Measurements from ENCODE around the gene KIF5A. TPM values are rescaled to one million over a fixed set of nuclear protein-coding genes. Genes with fewer than 3 reads are reported as not detected.

Gene KIF5A
- total and polyA plus RNA-seq, 2 of the 13 experiments (the other 11 are each of a cell fraction or from before 2014, with no cell fraction given), result 1.6 to 11.9 TPM

GRCh38 chr12:57632073-57632957 is 82.5 kb downstream of the KIF5A start (continued):
- peak; percentile 92 for TF ChIP-seq NFE2 (CRISPR knock-in tag; IDR thresholded peaks at IDR 0.05)
- TF ChIP-seq ELF1 (CRISPR knock-in tag; IDR thresholded peaks at IDR 0.05), result no peak
- no peak for TF ChIP-seq ZNF530 (CRISPR knock-in tag; IDR thresholded peaks at IDR 0.05; ENCODE audit: low read depth)
- TF ChIP-seq FOXA1 (IDR thresholded peaks at IDR 0.05), result no peak
- TF ChIP-seq FOXA1 (CRISPR knock-in tag; IDR thresholded peaks at IDR 0.05), result no peak
- TF ChIP-seq ARNT (IDR thresholded peaks at IDR 0.05), result no peak
- no peak for TF ChIP-seq ZNF704 (CRISPR knock-in tag; IDR thresholded peaks at IDR 0.05; ENCODE audit: borderline replicate concordance)
- TF ChIP-seq HBP1 (CRISPR knock-in tag; IDR thresholded peaks at IDR 0.05; ENCODE audit: low read depth), result no peak
- TF ChIP-seq ZNF792 (CRISPR knock-in tag; IDR thresholded peaks at IDR 0.05), result no peak
- TF ChIP-seq HDAC6 (IDR thresholded peaks at IDR 0.05; ENCODE audit: low read depth, low read length), result no peak
- TF ChIP-seq HOXA7 (CRISPR knock-in tag; IDR thresholded peaks at IDR 0.05), result no peak
- no peak for TF ChIP-seq LCORL (IDR thresholded peaks at IDR 0.05)
- TF ChIP-seq LCORL (CRISPR knock-in tag; IDR thresholded peaks at IDR 0.05), result no peak
- no peak for TF ChIP-seq ATF7-NPFF (CRISPR knock-in tag; IDR thresholded peaks at IDR 0.05; ENCODE audit: low read depth)
- TF ChIP-seq ZFAT (CRISPR knock-in tag; conservative IDR thresholded peaks at IDR 0.05), result no peak
- no peak for TF ChIP-seq TBL1XR1 (IDR thresholded peaks at IDR 0.05; ENCODE audit: borderline replicate concordance, low read length, partially characterized antibody)
- TF ChIP-seq ZNF883 (CRISPR knock-in tag; IDR thresholded peaks at IDR 0.05; ENCODE audit: not compliant biosample characterization), result peak; percentile 50
- TF ChIP-seq NFE2L2 (IDR thresholded peaks at IDR 0.05; ENCODE audit: low read length), result peak; percentile 44; the same call in 1 of the 2 replicates
- no peak for TF ChIP-seq HOXA9 (CRISPR knock-in tag; IDR thresholded peaks at IDR 0.05; ENCODE audit: borderline replicate concordance)
- TF ChIP-seq ZBTB7B (CRISPR knock-in tag; IDR thresholded peaks at IDR 0.05), result 0 out of 2 replicates have a peak, but pooled peaks have one; percentile 36
- no peak for TF ChIP-seq IRX3 (CRISPR knock-in tag; IDR thresholded peaks at IDR 0.05; ENCODE audit: borderline replicate concordance, low read depth)
- no peak for TF ChIP-seq FUBP1 (CRISPR knock-in tag; IDR thresholded peaks at IDR 0.05; ENCODE audit: borderline replicate concordance)
- no peak for TF ChIP-seq KDM1A (CRISPR knock-in tag; IDR thresholded peaks at IDR 0.05)
- no peak for TF ChIP-seq ATF6 (CRISPR knock-in tag; conservative IDR thresholded peaks at IDR 0.05)
- no peak for TF ChIP-seq REXO4 (CRISPR knock-in tag; IDR thresholded peaks at IDR 0.05; ENCODE audit: borderline replicate concordance)
